ENCODE measurements around the gene BDKRB2. TPM values are rescaled to one million over a fixed set of nuclear protein-coding genes. Genes with fewer than 3 reads are reported as not detected.

Gene BDKRB2
- total and polyA plus RNA-seq, 2 of the 4 experiments (the other 2 are of a cell fraction) = 60.9 to 73.1 TPM

GRCh38 chr14:96204151-96205058 lies at the start of gene BDKRB2 (continued):
- TF ChIP-seq MAFK (IDR thresholded peaks at IDR 0.05; ENCODE audit: low read depth, low read length) (peak; percentile 42; the same call in 1 of the 2 replicates), USF2 (IDR thresholded peaks at IDR 0.05; ENCODE audit: low read depth, low read length) (no peak), BHLHE40 (IDR thresholded peaks at IDR 0.05; ENCODE audit: low read depth, low read length) (no peak; the same call in 1 of the 2 replicates), SMC3 (IDR thresholded peaks at IDR 0.05; ENCODE audit: low read depth, low read length) (no peak; the same call in 1 of the 2 replicates)

GRCh38 chr14:96154900-96155299 lies 49.7 kb upstream of the BDKRB2 start:
- no peak overlapping the region for H3K4ac ChIP-seq (ENCODE audit: low read depth, low read length)
- H3K79me1 ChIP-seq (ENCODE audit: low read depth in 1 of 2, low read length in 2 of 2) = no peaks in the 10 kb centered on the region
- no peaks in the 10 kb centered on the region for H4K20me1 ChIP-seq (ENCODE audit: insufficient read depth, low read length)
- no peak overlapping the region for H4K8ac ChIP-seq (ENCODE audit: low read depth in 2 of 2, low read length in 2 of 2)
- no peak overlapping the region for H2AFZ ChIP-seq (replicated peaks; ENCODE audit: low read length, poor library complexity)
- ChIA-PET CTCF (no interaction called here), POLR2A (ENCODE audit: unreplicated experiment) (no interaction called here)
- no peak overlapping the region for H2AK5ac ChIP-seq (ENCODE audit: low read depth, low read length)
- H3K4me3 ChIP-seq (ENCODE audit: insufficient read depth, low read depth, low read length) = no peak overlapping the region
- H3K23ac ChIP-seq (ENCODE audit: low read depth, low read length) = no peak overlapping the region
- intact Hi-C loops (cut with micrococcal nuclease) (no loop called here), in situ Hi-C loops (cut with MboI; ENCODE audit: low sequenced_read_pairs) (no loop called here), dilution Hi-C loops (cut with HindIII; ENCODE audit: low sequenced_read_pairs, unreplicated experiment) (no loop called here)
- no peak overlapping the region for H4K91ac ChIP-seq (ENCODE audit: insufficient read depth, low read depth, low read length)
- no peaks in the 10 kb centered on the region for H3K27me3 ChIP-seq (ENCODE audit: control insufficient read depth, insufficient read depth, low read length)
- WGBS, 2 experiments (ENCODE audit: extremely low coverage in 2 of 2, insufficient read length in 1 of 2) = no CpG with 5 or more reads among the region's 2 CpGs
- H3K27ac ChIP-seq (ENCODE audit: insufficient read depth, low read length) = no peak overlapping the region
- no peak overlapping the region for H3K9ac ChIP-seq (ENCODE audit: low read depth, low read length)
- no TSS peak for BruUV-seq (replicated peaks)
- no peak overlapping the region for H2BK120ac ChIP-seq (ENCODE audit: low read depth, low read length)
- no peak for DNase-seq
- no peak for ATAC-seq (ENCODE audit: low read depth)
- no peaks in the 10 kb centered on the region for H3K36me3 ChIP-seq (ENCODE audit: control insufficient read depth, insufficient read depth, low read length)
- H4K5ac ChIP-seq (ENCODE audit: low read depth, low read length) = no peak overlapping the region
- H2AK9ac ChIP-seq (replicated peaks; ENCODE audit: low read depth, low read length, poor library complexity) = no peak overlapping the region
- no peak overlapping the region for H3K18ac ChIP-seq (ENCODE audit: low read depth, low read length)
- no peak overlapping the region for H2BK5ac ChIP-seq (ENCODE audit: low read depth, low read length, poor library complexity, severe bottlenecking)
- H3K9me3 ChIP-seq (ENCODE audit: control insufficient read depth, insufficient read depth, low read length) = no peaks in the 10 kb centered on the region
- no peak overlapping the region for H3K14ac ChIP-seq (replicated peaks; ENCODE audit: low read depth, low read length)
- H2BK20ac ChIP-seq (ENCODE audit: low read depth, low read length) = no peak overlapping the region
- no peak overlapping the region for H3K4me2 ChIP-seq (ENCODE audit: low read depth, low read length)
- peaks cover 3% of the 10 kb centered on the region; the same call in 1 of the 2 replicates for H3K4me1 ChIP-seq (ENCODE audit: control insufficient read depth, insufficient read depth, low read length)
- H2BK15ac ChIP-seq (ENCODE audit: low read depth, low read length) = no peak overlapping the region
- no peak overlapping the region for H3K56ac ChIP-seq (ENCODE audit: extremely low read depth, insufficient read depth, low read length)
- no peaks in the 10 kb centered on the region for H3K9me1 ChIP-seq (ENCODE audit: insufficient read depth, low read length)
- no peak for TF ChIP-seq RCOR1 (IDR thresholded peaks at IDR 0.05; ENCODE audit: insufficient replicate concordance, low read length)
- no peak for TF ChIP-seq USF2 (IDR thresholded peaks at IDR 0.05; ENCODE audit: low read depth, low read length)
- no peak for TF ChIP-seq CTCF (conservative IDR thresholded peaks at IDR 0.05; ENCODE audit: low read depth, low read length)
- TF ChIP-seq CHD1 (IDR thresholded peaks at IDR 0.05; ENCODE audit: low read depth, low read length) = no peak
- no peak for TF ChIP-seq RAD21 (IDR thresholded peaks at IDR 0.05; ENCODE audit: low read length)
- TF ChIP-seq MAZ (IDR thresholded peaks at IDR 0.05; ENCODE audit: borderline replicate concordance, low read depth, low read length) = no peak
- TF ChIP-seq RFX5 (IDR thresholded peaks at IDR 0.05; ENCODE audit: low read depth, low read length) = no peak
- TF ChIP-seq MXI1 (IDR thresholded peaks at IDR 0.05; ENCODE audit: borderline replicate concordance, low read depth, low read length) = no peak
- no peak for TF ChIP-seq SMC3 (IDR thresholded peaks at IDR 0.05; ENCODE audit: low read depth, low read length)

Data from IMR-90 (cell line).